Activated B cell treated with CpG ODN at 0.5 μM for 24 hours (primary cell): ENCODE data around the gene PPAN. TPM values are rescaled to one million over a fixed set of nuclear protein-coding genes. Genes with fewer than 3 reads are reported as not detected.

Source experiments
- ATAC-seq: fragments of 200-7000 bp; cut with Tn5 transposase; one replicate; pipeline ENCODE4 v1.10.0; 2021; ENCODE audit warnings: low read depth, mild to moderate bottlenecking, moderate library complexity
- CTCF ChIA-PET: fragments of 350-600 bp; sonication (Branson Sonifier 250); formaldehyde crosslinking; loops from one replicate; lab custom pipeline; 2021; ENCODE audit warnings: antibody characterized with exemption; lab: Charles Lee
- POLR2A ChIA-PET: fragments of 350-600 bp; sonication (Branson Sonifier 250); formaldehyde crosslinking; loops from one replicate; lab custom pipeline; 2021; ENCODE audit warnings: antibody characterized with exemption; lab: Charles Lee
- DNase-seq: peaks from one replicate; pipeline ENCODE4 v3.0.0; 2022
- H3K27ac Mint-ChIP-seq: one replicate; pipeline ENCODE4 v1.8.0; 2020; ENCODE audit warnings: mixed read lengths
- H3K27me3 Mint-ChIP-seq: one replicate; pipeline ENCODE4 v1.8.0; 2021; ENCODE audit warnings: mixed read lengths
- H3K36me3 Mint-ChIP-seq: one replicate; pipeline ENCODE4 v1.8.0; 2021; ENCODE audit warnings: low read depth, mixed read lengths
- H3K4me1 Mint-ChIP-seq: one replicate; pipeline ENCODE4 v1.8.0; 2021; ENCODE audit warnings: mixed read lengths
- H3K4me3 Mint-ChIP-seq: one replicate; pipeline ENCODE4 v1.8.0; 2020; ENCODE audit warnings: mild to moderate bottlenecking, mixed read lengths
- H3K9me3 Mint-ChIP-seq: one replicate; pipeline ENCODE4 v1.8.0; 2020; ENCODE audit warnings: mixed read lengths
- CTCF ChIP-seq: fragments of 200-600 bp; IDR thresholded peaks from one replicate; pipeline ENCODE4 v1.8.0; 2022; ENCODE audit warnings: antibody characterized with exemption, mild to moderate bottlenecking
- intact Hi-C: fragments of 100-400 bp; cut with micrococcal nuclease; formaldehyde crosslinking; loops from one replicate; pipeline ENCODE4 v1.15.1; 2024
- total RNA-seq: library from RNA; stranded (reverse); gene quantifications from 2 replicates; pipeline ENCODE4 v1.2.3, GENCODE V29; 2022

The PPAN gene
- total RNA-seq, 1 donor from 2014 or later: 119 TPM

GRCh38 chr19:10111405-10111811, 5.2 kb downstream of the PPAN start, which contains the start of gene P2RY11:
Gene P2RY11 (plus strand): TSS chr19:10111693. CDS start chr19:10111722, 29 bp downstream.
- peak within 1 kb of the TSS; percentile 76 for H3K4me3 Mint-ChIP-seq
- no peak for TF ChIP-seq CTCF
- intact Hi-C loops: loop anchor here (1.0 to 5.0 kb wide), 2 partner anchors 9 to 84 kb away; partner anchors contain the start of gene ANGPTL6
- ATAC-seq (peak; percentile 67), DNase-seq (peak; percentile 48)
- no peaks in the 10 kb centered on the region for H3K9me3 Mint-ChIP-seq
- ChIA-PET CTCF (interaction anchor here (1.0 to 2.9 kb wide), 4 partner anchors 8 to 180 kb away, joined by 3 to 41 read pairs (median 4); partner anchors contain the start of gene ANGPTL6), POLR2A (interaction anchor here (0.6 to 10.3 kb wide), 7 partner anchors 9 to 259 kb away, joined by 3 to 297 read pairs (median 5); partner anchors contain the start of gene ANGPTL6)
- no peaks in the 10 kb centered on the region for H3K27me3 Mint-ChIP-seq
- peaks cover 55% of the 10 kb centered on the region for H3K4me1 Mint-ChIP-seq
- H3K27ac Mint-ChIP-seq: peak within 1 kb of the TSS; percentile 82
- H3K36me3 Mint-ChIP-seq: peaks cover 69% of the 10 kb centered on the region

GRCh38 chr19:10112037-10112761, 6.0 kb downstream of the PPAN start:
- H3K36me3 Mint-ChIP-seq: peaks cover 69% of the 10 kb centered on the region
- peak overlapping the region; percentile 82 for H3K27ac Mint-ChIP-seq
- intact Hi-C loops: loop anchor here (2.0 to 5.0 kb wide), 2 partner anchors 85 to 139 kb away; no protein-coding TSS in a partner anchor
- no peak for DNase-seq
- peak; percentile 2 for ATAC-seq
- ChIA-PET POLR2A (interaction anchor here (0.6 to 10.3 kb wide), 9 partner anchors 8 to 222 kb away, joined by 3 to 297 read pairs (median 5); partner anchors contain the start of genes ANGPTL6, DNMT1 and ICAM1), CTCF (interaction anchor here (1.1 to 2.9 kb wide), 4 partner anchors 9 to 181 kb away, joined by 4 to 41 read pairs (median 4); partner anchors contain the start of gene ANGPTL6)
- H3K4me3 Mint-ChIP-seq: peak overlapping the region; percentile 76
- no peak for TF ChIP-seq CTCF
- H3K9me3 Mint-ChIP-seq: no peaks in the 10 kb centered on the region
- peaks cover 48% of the 10 kb centered on the region for H3K4me1 Mint-ChIP-seq
- H3K27me3 Mint-ChIP-seq: no peaks in the 10 kb centered on the region

GRCh38 chr19:10112895-10113591, 6.9 kb downstream of the PPAN start:
- CTCF ChIA-PET: interaction anchor here (0.6 to 2.9 kb wide), 5 partner anchors 9 to 86 kb away, joined by 4 to 41 read pairs (median 4); partner anchors contain the start of gene ANGPTL6
- ATAC-seq (peak; percentile 49), DNase-seq (peak; percentile 66)

GRCh38 chr19:10113592-10113963, 7.4 kb downstream of the PPAN start:
- Mint-ChIP-seq H3K4me1 (peaks cover 42% of the 10 kb centered on the region), H3K4me3 (no peak overlapping the region)
- no peak for ATAC-seq

More at GRCh38 chr19:10112895-10113591, 6.9 kb downstream of the PPAN start:
- Mint-ChIP-seq H3K4me1 (peaks cover 40% of the 10 kb centered on the region), H3K27me3 (no peaks in the 10 kb centered on the region), H3K36me3 (peaks cover 67% of the 10 kb centered on the region), H3K4me3 (peak overlapping the region; percentile 76), H3K9me3 (no peaks in the 10 kb centered on the region), H3K27ac (peak overlapping the region; percentile 82)
- intact Hi-C loops: loop anchor here (1.0 to 5.0 kb wide), 5 partner anchors 14 to 179 kb away; no protein-coding TSS in a partner anchor
- POLR2A ChIA-PET: interaction anchor here (1.0 to 10.3 kb wide), 7 partner anchors 9 to 221 kb away, joined by 3 to 297 read pairs (median 4); partner anchors contain the start of genes ANGPTL6 and DNMT1
- no peak for TF ChIP-seq CTCF

More at GRCh38 chr19:10113592-10113963, 7.4 kb downstream of the PPAN start:
- no peak for DNase-seq
- no peaks in the 10 kb centered on the region for H3K9me3 Mint-ChIP-seq
- H3K36me3 Mint-ChIP-seq: peaks cover 67% of the 10 kb centered on the region
- ChIA-PET POLR2A (interaction anchor here (1.0 to 10.3 kb wide), 7 partner anchors 8 to 220 kb away, joined by 3 to 297 read pairs (median 4); partner anchors contain the start of genes ANGPTL6 and DNMT1), CTCF (interaction anchor here (0.6 to 2.9 kb wide), 5 partner anchors 8 to 86 kb away, joined by 4 to 41 read pairs (median 4); partner anchors contain the start of gene ANGPTL6)
- H3K27ac Mint-ChIP-seq: peak overlapping the region; percentile 82
- TF ChIP-seq CTCF: no peak
- intact Hi-C loops: loop anchor here (1.0 to 5.0 kb wide), 5 partner anchors 14 to 179 kb away; no protein-coding TSS in a partner anchor
- no peaks in the 10 kb centered on the region for H3K27me3 Mint-ChIP-seq
